IPS-15b (cell line): Measurements from ENCODE around the gene ZBTB7C.

Source experiments
- H3K27me3 ChIP-seq: one replicate; pipeline ENCODE4 v1.6.1; 2013; ENCODE audit warnings: low read length; ENCODE audit not compliant: control insufficient read depth, insufficient read depth
- H3K36me3 ChIP-seq: one replicate; pipeline ENCODE4 v1.6.1; 2013; ENCODE audit warnings: low read length; ENCODE audit not compliant: control insufficient read depth, insufficient read depth
- H3K4me1 ChIP-seq: one replicate; pipeline ENCODE4 v1.6.1; 2013; ENCODE audit warnings: mild to moderate bottlenecking, low read length; ENCODE audit not compliant: control insufficient read depth, insufficient read depth
- H3K4me3 ChIP-seq: one replicate; pipeline ENCODE4 v1.5.1; 2013; ENCODE audit warnings: low read depth, low read length
- H3K9ac ChIP-seq: one replicate; pipeline ENCODE4 v1.6.1; 2013; ENCODE audit warnings: low read depth, mild to moderate bottlenecking, low read length
- H3K9me3 ChIP-seq: one replicate; pipeline ENCODE4 v1.6.1; 2013; ENCODE audit warnings: mild to moderate bottlenecking, low read length; ENCODE audit not compliant: control insufficient read depth, insufficient read depth

ZBTB7C gene

GRCh38 chr18:48197819-48198218, 211.4 kb downstream of the ZBTB7C start:
- Histone ChIP-seq H3K9ac (no peak overlapping the region), H3K4me3 (no peak overlapping the region), H3K9me3 (no peaks in the 10 kb centered on the region), H3K4me1 (peaks cover 3% of the 10 kb centered on the region), H3K27me3 (no peaks in the 10 kb centered on the region), H3K36me3 (no peaks in the 10 kb centered on the region)

DNA sequence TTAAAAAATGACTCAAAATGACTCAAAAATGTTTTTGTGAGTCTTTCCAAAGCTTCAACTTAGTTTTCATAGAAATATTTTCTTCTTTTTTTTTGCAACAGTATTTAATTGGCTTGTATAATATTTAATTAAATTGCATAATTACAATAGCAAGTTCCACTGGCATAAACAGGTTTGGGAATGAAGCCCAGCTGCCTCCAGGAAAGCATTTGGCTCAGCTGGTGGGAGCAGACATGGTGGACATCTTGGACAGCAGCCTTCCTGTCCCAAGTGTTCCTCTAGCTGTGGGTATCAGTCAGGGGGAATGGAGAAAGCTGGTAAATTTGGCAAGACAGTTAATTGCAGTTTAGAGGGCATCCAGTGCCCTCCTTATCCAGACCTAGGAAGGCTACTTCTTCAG, 213.4 kb downstream of the ZBTB7C start:
- Histone ChIP-seq H3K9ac (no peak overlapping the region), H3K27me3 (no peaks in the 10 kb centered on the region), H3K9me3 (no peaks in the 10 kb centered on the region), H3K36me3 (no peaks in the 10 kb centered on the region), H3K4me3 (no peak overlapping the region), H3K4me1 (peaks cover 5% of the 10 kb centered on the region)

GRCh38 chr18:48194591-48195181, 214.5 kb downstream of the ZBTB7C start:
- no peaks in the 10 kb centered on the region for H3K9me3 ChIP-seq
- H3K4me1 ChIP-seq: peaks cover 5% of the 10 kb centered on the region
- no peak overlapping the region for H3K9ac ChIP-seq
- no peaks in the 10 kb centered on the region for H3K27me3 ChIP-seq
- no peak overlapping the region for H3K4me3 ChIP-seq
- no peaks in the 10 kb centered on the region for H3K36me3 ChIP-seq

DNA sequence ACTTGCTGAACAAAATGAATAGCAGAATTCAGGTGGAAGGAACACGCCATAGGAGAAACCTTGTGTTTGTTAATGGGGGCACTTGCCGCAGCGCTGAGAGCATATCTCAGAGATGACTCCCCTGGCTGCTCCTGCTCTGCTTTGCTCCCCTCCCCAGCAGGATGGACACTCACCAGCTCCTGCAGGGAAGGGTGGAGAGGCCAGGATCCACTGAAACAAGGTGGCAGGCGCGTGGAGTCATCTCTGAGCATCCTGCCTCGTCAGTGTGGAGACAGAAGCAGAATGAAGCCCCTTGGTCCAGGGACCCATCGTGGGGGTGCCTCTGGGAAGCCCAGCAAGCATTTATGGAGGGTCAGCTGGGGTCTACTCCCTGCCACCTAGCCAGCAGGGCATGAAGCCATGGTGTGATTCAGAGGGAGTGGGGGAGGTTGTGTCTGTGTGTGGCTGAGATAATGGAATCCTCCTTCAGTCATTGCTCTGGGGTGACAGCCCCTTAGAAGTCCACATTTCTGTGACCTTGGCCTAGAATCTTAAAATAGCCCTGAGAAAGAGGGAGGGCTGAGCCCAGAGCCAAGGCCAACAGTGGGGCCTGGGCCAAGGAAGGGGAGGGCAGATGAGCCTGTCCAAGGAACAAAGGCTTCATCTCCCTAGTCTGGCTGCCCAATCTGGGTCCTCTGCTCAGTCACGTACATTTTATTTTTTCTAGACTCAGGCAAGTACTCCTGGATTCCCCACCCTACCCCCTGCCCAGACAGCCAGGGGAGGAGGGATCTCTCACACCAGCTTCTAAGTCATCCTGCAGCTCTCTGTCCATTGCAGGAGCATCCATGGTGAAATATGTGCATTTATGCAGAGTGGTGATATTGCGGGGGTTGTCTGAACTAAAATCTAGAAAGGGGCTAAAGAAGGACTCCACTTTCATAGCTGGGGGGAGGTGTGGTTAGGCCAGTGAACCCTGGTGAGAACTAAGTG, 215.4 kb downstream of the ZBTB7C start:
- peaks cover 5% of the 10 kb centered on the region for H3K4me1 ChIP-seq
- no peaks in the 10 kb centered on the region for H3K27me3 ChIP-seq
- no peak overlapping the region for H3K9ac ChIP-seq
- no peaks in the 10 kb centered on the region for H3K36me3 ChIP-seq
- H3K4me3 ChIP-seq: no peak overlapping the region
- H3K9me3 ChIP-seq: no peaks in the 10 kb centered on the region

DNA sequence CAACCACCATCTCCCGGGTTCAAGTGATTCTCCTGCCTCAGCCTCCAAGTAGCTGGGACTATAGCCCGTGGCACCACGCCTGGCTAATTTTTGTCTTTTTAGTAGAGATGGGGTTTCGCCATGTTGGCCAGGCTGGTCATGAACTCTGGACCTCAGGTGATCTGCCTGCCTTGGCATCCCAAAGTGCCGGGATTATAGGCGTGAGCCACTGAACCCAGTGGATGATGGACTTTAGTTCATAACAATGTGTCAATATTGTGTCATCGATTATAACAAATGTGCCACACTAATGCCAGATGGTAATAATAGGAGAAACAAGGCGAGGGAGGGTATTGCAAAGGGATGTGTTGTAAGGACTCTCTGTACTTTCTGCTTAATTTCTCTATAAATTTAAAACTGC, 216.6 kb downstream of the ZBTB7C start:
- Histone ChIP-seq H3K9ac (no peak overlapping the region), H3K27me3 (no peaks in the 10 kb centered on the region), H3K4me1 (peaks cover 5% of the 10 kb centered on the region), H3K9me3 (no peaks in the 10 kb centered on the region), H3K36me3 (no peaks in the 10 kb centered on the region), H3K4me3 (no peak overlapping the region)

DNA sequence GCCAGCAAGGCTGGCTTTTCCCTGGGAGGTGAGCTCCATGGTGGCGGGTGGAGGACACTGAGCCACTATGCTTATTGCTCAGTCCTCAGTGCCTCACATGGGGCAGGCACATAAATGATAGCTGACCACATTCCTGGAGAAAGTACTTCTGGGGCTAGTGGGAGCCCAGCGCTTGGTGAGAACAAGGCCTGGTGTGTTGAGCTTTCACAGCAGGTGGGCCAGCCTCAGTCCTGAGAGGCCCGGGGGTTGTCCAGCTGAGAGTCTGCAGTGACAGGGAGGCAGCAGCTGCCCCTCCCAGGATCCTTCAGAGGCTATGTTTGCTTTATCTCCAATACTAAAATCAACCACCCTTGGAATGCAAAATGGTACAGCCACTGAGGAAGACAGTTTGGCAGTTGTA, 217.7 kb downstream of the ZBTB7C start:
- Histone ChIP-seq H3K27me3 (no peaks in the 10 kb centered on the region), H3K4me3 (no peak overlapping the region), H3K4me1 (peaks cover 5% of the 10 kb centered on the region), H3K9me3 (no peaks in the 10 kb centered on the region), H3K9ac (no peak overlapping the region), H3K36me3 (no peaks in the 10 kb centered on the region)

DNA sequence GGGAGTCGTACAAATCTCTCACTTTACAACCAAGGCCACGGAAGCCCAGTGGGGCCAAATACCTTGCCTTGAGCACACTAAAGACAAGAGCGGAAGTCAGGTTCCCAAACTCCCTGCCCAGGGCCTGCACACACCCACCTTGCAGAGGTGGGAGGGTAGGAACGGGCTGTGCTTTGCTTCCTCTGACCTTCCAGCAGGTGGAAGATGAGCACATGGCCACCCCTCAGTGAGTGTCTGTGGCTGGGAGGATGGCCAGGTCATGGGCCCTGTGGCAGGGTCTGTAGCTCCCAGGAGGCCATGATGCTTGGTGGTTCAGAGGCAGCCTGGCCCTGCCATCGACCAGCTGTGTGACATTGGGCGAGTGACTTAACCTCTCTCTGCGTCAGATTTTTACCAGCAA, 218.2 kb downstream of the ZBTB7C start:
- H3K4me3 ChIP-seq: no peak overlapping the region
- no peaks in the 10 kb centered on the region for H3K9me3 ChIP-seq
- H3K9ac ChIP-seq: no peak overlapping the region
- no peaks in the 10 kb centered on the region for H3K36me3 ChIP-seq
- H3K4me1 ChIP-seq: peaks cover 5% of the 10 kb centered on the region
- no peaks in the 10 kb centered on the region for H3K27me3 ChIP-seq

DNA sequence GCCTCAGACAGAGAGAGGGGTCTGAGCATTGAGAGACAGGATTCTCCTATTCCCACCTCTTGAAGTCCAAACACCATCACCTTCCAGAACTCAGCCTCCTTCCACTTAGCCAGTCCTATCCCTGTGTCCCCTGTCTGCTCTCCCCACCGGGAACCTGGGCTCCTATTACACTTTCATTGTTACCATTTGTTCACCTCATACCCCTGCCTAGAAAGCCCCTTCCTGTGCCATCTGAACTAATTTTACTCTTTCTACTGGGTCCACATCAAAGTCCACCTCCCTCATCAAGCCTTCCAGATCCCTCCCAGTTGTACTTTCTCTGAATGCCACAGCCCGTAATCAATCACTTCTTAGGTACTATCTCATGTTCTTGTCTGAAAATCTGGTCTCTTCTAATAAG, 220.6 kb downstream of the ZBTB7C start:
- H3K9me3 ChIP-seq: no peaks in the 10 kb centered on the region
- H3K4me1 ChIP-seq: peaks cover 2% of the 10 kb centered on the region
- H3K36me3 ChIP-seq: no peaks in the 10 kb centered on the region
- H3K9ac ChIP-seq: no peak overlapping the region
- H3K27me3 ChIP-seq: no peaks in the 10 kb centered on the region
- H3K4me3 ChIP-seq: no peak overlapping the region

GRCh38 chr18:48186861-48187260, 222.3 kb downstream of the ZBTB7C start:
- Histone ChIP-seq H3K27me3 (no peaks in the 10 kb centered on the region), H3K9ac (no peak overlapping the region), H3K4me3 (no peak overlapping the region), H3K4me1 (peaks cover 4% of the 10 kb centered on the region), H3K36me3 (no peaks in the 10 kb centered on the region), H3K9me3 (no peaks in the 10 kb centered on the region)

GRCh38 chr18:48186131-48186766, 222.9 kb downstream of the ZBTB7C start:
- H3K4me3 ChIP-seq: no peak overlapping the region
- no peaks in the 10 kb centered on the region for H3K9me3 ChIP-seq
- H3K9ac ChIP-seq: no peak overlapping the region
- H3K27me3 ChIP-seq: no peaks in the 10 kb centered on the region
- peaks cover 6% of the 10 kb centered on the region for H3K4me1 ChIP-seq
- no peaks in the 10 kb centered on the region for H3K36me3 ChIP-seq

- no peak overlapping the region for H3K9ac ChIP-seq
- H3K27me3 ChIP-seq: no peaks in the 10 kb centered on the region
- H3K9me3 ChIP-seq: no peaks in the 10 kb centered on the region
- H3K4me1 ChIP-seq: peaks cover 7% of the 10 kb centered on the region
- no peak overlapping the region for H3K4me3 ChIP-seq
- H3K36me3 ChIP-seq: no peaks in the 10 kb centered on the region
These were observed 225.1 kb downstream of the ZBTB7C start for GRCh38 chr18:48184118-48184517.

DNA sequence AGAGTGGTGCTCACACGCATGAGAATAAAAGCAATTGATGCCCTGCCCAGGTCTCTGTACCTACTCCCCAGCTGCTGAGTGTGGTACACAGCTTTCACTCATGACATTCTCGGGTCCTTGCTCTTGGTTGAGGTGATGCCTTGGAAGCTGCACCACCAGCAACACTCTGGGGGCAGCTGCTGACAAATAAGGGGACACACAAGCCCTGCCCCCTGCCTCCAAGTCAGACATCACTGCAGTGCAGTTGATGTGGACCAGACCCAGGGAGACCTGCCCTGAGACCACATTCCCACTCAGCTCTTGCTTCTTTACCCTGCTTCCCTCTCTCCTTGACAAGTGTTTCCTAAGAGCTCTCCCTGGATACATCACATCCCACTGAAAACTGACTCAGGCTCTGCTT, 225.6 kb downstream of the ZBTB7C start:
- no peaks in the 10 kb centered on the region for H3K9me3 ChIP-seq

More for the DNA sequence above, 225.6 kb downstream of the ZBTB7C start:
- Histone ChIP-seq H3K4me3 (no peak overlapping the region), H3K4me1 (peaks cover 7% of the 10 kb centered on the region), H3K36me3 (no peaks in the 10 kb centered on the region), H3K27me3 (no peaks in the 10 kb centered on the region), H3K9ac (no peak overlapping the region)
